ENCODE results near the gene SYNE4. TPM values are rescaled to one million over a fixed set of nuclear protein-coding genes. Genes with fewer than 3 reads are reported as not detected.

SYNE4 gene
- total and polyA plus RNA-seq, 2 of the 13 experiments (the other 11 are each of a cell fraction or from before 2014, with no cell fraction given): 13.7 to 23.0 TPM

GRCh38 chr19:36054119-36054732 is 45.6 kb upstream of the SYNE4 start, which contains the start of gene THAP8 (continued):
- peak; percentile 74 for TF ChIP-seq PATZ1 (CRISPR knock-in tag; IDR thresholded peaks at IDR 0.05)
- no peak for TF ChIP-seq CBX1 (IDR thresholded peaks at IDR 0.05; ENCODE audit: low read depth)
- TF ChIP-seq AGO2 (optimal IDR thresholded peaks at IDR 0.05; ENCODE audit: low read depth, low read length): no peak

GRCh38 chr19:36051637-36052036 is 43.0 kb upstream of the SYNE4 start:
- Histone ChIP-seq H3K4me3 (replicated peaks in 1 of 3; ENCODE audit: insufficient read depth in 1 of 3, low read depth in 2 of 3, low read length in 3 of 3) (no peak overlapping the region), H4K20me1 (ENCODE audit: insufficient read depth, low read length) (no peaks in the 10 kb centered on the region), H3K4me2 (ENCODE audit: low read depth, low read length) (no peak overlapping the region), H3K27me3 (ENCODE audit: control insufficient read depth in 1 of 2, insufficient read depth in 2 of 2, low read length in 2 of 2) (no peaks in the 10 kb centered on the region; a peak in 1 of 5 replicates), H3K27ac (ENCODE audit: extremely low read length, insufficient read depth, low read length) (no peak overlapping the region), H3K36me3 (replicated peaks in 1 of 2; ENCODE audit: control insufficient read depth in 1 of 2, insufficient read depth in 2 of 2, low read length in 2 of 2) (no peaks in the 10 kb centered on the region; a peak in 2 of 5 replicates), H2AFZ (ENCODE audit: low read length) (no peak overlapping the region), H3K4me1 (ENCODE audit: insufficient read depth, low read length) (peaks cover 43% of the 10 kb centered on the region), H3K79me2 (ENCODE audit: insufficient read depth, low read length) (peaks cover 16% of the 10 kb centered on the region), H3K9me3 (ENCODE audit: low read length) (no peaks in the 10 kb centered on the region), H3K9ac (ENCODE audit: insufficient read depth, low read depth, low read length) (no peak overlapping the region)
- ChIA-PET POLR2A (no interaction called here), CTCF (ENCODE audit: low intra/inter-chr PET ratio, low total read pairs) (no interaction called here)
- in situ Hi-C loops (cut with HindIII; ENCODE audit: extremely low pct_ligation_motif_present, low pct_unique_long_range_greater_than_20kb) (loop anchor here (5.0 kb wide), 1 partner anchor 54 kb away; the partner anchor contains the start of gene SDHAF1), intact Hi-C loops (cut with micrococcal nuclease; ENCODE audit: unreplicated experiment) (loop anchor here (5.0 to 10.0 kb wide), 2 partner anchors 54 to 1163 kb away; partner anchors contain the start of genes SDHAF1, ZNF383 and ZNF585B)
- no peak for FAIRE-seq
- ATAC-seq: no peak
- no peak for DNase-seq (ENCODE audit: low spot score)
- BruUV-seq (replicated peaks): no TSS peak
- 87% methylated on average over 3 of the region's 4 CpGs for WGBS (ENCODE audit: low lambda C conversion rate)
- no peak for TF ChIP-seq PRPF4 (IDR thresholded peaks at IDR 0.05; ENCODE audit: low read depth, low read length, poor library complexity, severe bottlenecking)
- TF ChIP-seq, protein P1, sequence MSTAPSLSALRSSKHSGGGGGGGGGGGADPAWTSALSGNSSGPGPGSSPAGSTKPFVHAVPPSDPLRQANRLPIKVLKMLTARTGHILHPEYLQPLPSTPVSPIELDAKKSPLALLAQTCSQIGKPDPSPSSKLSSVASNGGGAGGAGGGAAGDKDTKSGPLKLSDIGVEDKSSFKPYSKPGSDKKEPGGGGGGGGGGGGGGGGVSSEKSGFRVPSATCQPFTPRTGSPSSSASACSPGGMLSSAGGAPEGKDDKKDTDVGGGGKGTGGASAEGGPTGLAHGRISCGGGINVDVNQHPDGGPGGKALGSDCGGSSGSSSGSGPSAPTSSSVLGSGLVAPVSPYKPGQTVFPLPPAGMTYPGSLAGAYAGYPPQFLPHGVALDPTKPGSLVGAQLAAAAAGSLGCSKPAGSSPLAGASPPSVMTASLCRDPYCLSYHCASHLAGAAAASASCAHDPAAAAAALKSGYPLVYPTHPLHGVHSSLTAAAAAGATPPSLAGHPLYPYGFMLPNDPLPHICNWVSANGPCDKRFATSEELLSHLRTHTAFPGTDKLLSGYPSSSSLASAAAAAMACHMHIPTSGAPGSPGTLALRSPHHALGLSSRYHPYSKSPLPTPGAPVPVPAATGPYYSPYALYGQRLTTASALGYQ (CRISPR knock-in tag; IDR thresholded peaks at IDR 0.05): no peak
- no peak for TF ChIP-seq SAFB2 (CRISPR knock-in tag; IDR thresholded peaks at IDR 0.05; ENCODE audit: borderline replicate concordance, low read depth)
- no peak for TF ChIP-seq SP4 (CRISPR knock-in tag; IDR thresholded peaks at IDR 0.05)
- no peak for TF ChIP-seq HNRNPH1 (optimal IDR thresholded peaks at IDR 0.05; ENCODE audit: low read depth, low read length)
- TF ChIP-seq, protein P2, sequence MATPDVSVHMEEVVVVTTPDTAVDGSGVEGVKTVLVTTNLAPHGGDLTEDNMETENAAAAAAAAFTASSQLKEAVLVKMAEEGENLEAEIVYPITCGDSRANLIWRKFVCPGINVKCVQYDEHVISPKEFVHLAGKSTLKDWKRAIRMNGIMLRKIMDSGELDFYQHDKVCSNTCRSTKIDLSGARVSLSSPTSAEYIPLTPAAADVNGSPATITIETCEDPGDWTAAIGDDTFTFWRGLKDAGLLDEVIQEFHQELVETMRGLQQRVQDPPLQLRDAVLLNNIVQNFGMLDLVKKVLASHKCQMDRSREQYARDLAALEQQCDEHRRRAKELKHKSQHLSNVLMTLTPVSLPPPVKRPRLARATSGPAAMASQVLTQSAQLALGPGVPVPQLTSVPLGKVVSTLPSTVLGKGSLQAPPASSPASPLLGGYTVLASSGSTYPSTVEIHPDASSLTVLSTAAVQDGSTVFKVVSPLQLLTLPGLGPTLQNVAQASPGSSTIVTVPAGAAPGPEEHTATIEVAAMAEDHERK (CRISPR knock-in tag; IDR thresholded peaks at IDR 0.05; ENCODE audit: low read depth): no peak
- no peak for TF ChIP-seq KLF6 (CRISPR knock-in tag; IDR thresholded peaks at IDR 0.05)
- no peak for TF ChIP-seq IKZF1 (IDR thresholded peaks at IDR 0.05)
- TF ChIP-seq, protein P3, sequence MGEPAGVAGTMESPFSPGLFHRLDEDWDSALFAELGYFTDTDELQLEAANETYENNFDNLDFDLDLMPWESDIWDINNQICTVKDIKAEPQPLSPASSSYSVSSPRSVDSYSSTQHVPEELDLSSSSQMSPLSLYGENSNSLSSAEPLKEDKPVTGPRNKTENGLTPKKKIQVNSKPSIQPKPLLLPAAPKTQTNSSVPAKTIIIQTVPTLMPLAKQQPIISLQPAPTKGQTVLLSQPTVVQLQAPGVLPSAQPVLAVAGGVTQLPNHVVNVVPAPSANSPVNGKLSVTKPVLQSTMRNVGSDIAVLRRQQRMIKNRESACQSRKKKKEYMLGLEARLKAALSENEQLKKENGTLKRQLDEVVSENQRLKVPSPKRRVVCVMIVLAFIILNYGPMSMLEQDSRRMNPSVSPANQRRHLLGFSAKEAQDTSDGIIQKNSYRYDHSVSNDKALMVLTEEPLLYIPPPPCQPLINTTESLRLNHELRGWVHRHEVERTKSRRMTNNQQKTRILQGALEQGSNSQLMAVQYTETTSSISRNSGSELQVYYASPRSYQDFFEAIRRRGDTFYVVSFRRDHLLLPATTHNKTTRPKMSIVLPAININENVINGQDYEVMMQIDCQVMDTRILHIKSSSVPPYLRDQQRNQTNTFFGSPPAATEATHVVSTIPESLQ (CRISPR knock-in tag; conservative IDR thresholded peaks at IDR 0.05): no peak
- TF ChIP-seq CBX2 (IDR thresholded peaks at IDR 0.05; ENCODE audit: low read depth, low read length): no peak
- TF ChIP-seq CBX2 (CRISPR knock-in tag; IDR thresholded peaks at IDR 0.05; ENCODE audit: low read depth): no peak
- TF ChIP-seq SRSF4 (IDR thresholded peaks at IDR 0.05; ENCODE audit: low read depth, low read length, poor library complexity, severe bottlenecking): no peak
- no peak for TF ChIP-seq NCOA2 (CRISPR knock-in tag; IDR thresholded peaks at IDR 0.05)

All from HepG2 (cell line).